Adipocyte (in vitro differentiated cells): ENCODE data around the gene PARD3.

Experiments
- DNase-seq: peaks from one replicate; pipeline ENCODE4 v3.0.0-alpha.2; 2015; ENCODE audit warnings: low read depth
- H3K27me3 ChIP-seq: replicated peaks from 2 replicates; pipeline ENCODE4 v1.7.0; 2013; ENCODE audit warnings: mild to moderate bottlenecking, low read length, moderate library complexity; ENCODE audit not compliant: control insufficient read depth, insufficient read depth
- H3K36me3 ChIP-seq: 2 replicates; pipeline ENCODE4 v1.7.0; 2013; ENCODE audit warnings: low read length, mild to moderate bottlenecking, moderate library complexity; ENCODE audit not compliant: control insufficient read depth, insufficient read depth, severe bottlenecking
- H3K4me1 ChIP-seq: 2 replicates; pipeline ENCODE4 v1.7.0; 2013; ENCODE audit warnings: mild to moderate bottlenecking, low read length, moderate library complexity; ENCODE audit not compliant: control insufficient read depth, insufficient read depth
- H3K4me3 ChIP-seq: 2 replicates; pipeline ENCODE4 v1.7.0; 2013; ENCODE audit warnings: mild to moderate bottlenecking, low read length, moderate library complexity
- H3K9ac ChIP-seq: 2 replicates; pipeline ENCODE4 v1.7.0; 2013; ENCODE audit warnings: mild to moderate bottlenecking, low read length, moderate library complexity
- H3K9me3 ChIP-seq: 2 replicates; pipeline ENCODE4 v1.7.0; 2013; ENCODE audit warnings: mild to moderate bottlenecking, low read length, moderate library complexity; ENCODE audit not compliant: control insufficient read depth

Gene PARD3

DNA sequence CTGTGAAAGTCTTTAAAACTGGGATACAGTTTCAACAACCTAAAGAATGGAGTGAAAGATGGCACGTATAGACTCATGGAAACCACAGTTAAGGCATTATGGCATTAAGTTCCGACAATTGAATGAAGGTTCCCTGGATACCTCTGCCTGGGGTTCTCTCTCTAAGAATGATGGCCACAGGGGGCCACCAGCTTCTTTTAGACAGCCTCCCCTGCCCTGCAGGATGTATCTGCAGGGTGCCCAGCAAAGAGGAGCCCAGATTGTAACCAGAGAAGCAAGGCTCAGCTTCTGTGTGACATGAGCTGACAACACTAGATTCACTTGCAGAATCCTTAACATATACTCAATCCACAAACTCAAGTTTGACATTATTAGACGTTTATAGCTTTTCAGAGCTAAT lies 645.4 kb downstream of the PARD3 start:
- H3K27me3 ChIP-seq: no peaks in the 10 kb centered on the region
- H3K4me3 ChIP-seq: no peak overlapping the region
- no peak for DNase-seq
- no peaks in the 10 kb centered on the region for H3K36me3 ChIP-seq
- H3K9me3 ChIP-seq: no peaks in the 10 kb centered on the region
- H3K9ac ChIP-seq: no peak overlapping the region
- peaks cover 33% of the 10 kb centered on the region for H3K4me1 ChIP-seq

DNA sequence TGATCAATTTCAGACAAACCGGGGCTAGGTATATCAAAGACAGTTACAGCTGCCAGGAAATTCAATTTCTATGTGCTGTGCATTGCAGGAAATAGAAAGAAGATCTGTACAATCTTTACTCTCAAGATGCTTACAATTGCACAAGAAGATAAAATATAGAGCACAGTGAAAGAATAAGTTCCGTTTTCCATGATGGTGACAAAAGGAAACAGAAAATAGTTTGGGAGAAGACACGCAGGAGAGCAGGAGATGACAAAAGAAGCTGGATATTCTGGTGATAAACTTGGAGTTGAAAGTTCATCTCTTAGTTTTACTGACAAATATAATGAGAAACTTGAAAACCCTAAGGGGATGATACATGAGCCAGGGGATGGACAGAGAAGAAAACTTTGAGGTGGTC lies 646.0 kb downstream of the PARD3 start:
- DNase-seq: no peak
- H3K36me3 ChIP-seq: no peaks in the 10 kb centered on the region
- no peak overlapping the region for H3K9ac ChIP-seq
- H3K4me3 ChIP-seq: no peak overlapping the region
- H3K9me3 ChIP-seq: no peaks in the 10 kb centered on the region
- H3K27me3 ChIP-seq: no peaks in the 10 kb centered on the region
- peaks cover 33% of the 10 kb centered on the region for H3K4me1 ChIP-seq

DNA sequence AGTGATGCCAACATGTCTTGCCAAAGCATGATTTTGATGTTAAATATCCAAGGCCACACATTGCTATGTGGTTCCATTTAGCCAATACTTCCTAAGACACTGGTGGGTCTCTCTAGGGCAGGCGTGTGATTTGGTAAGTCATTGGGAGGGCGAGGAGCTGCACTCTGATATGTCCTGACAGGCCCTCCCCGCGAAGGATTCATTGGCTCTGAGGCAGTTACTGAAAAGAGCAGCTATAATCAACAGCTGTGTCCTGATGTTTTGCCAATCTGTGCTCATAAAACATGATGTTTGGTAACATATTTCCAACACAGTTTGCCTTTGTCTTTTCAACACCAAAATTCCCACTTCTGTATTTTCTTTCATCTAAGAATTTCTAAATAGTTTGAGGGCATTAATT lies 646.7 kb downstream of the PARD3 start:
- no peaks in the 10 kb centered on the region for H3K36me3 ChIP-seq
- H3K9ac ChIP-seq: no peak overlapping the region
- H3K4me3 ChIP-seq: no peak overlapping the region
- H3K4me1 ChIP-seq: peaks cover 33% of the 10 kb centered on the region
- no peaks in the 10 kb centered on the region for H3K9me3 ChIP-seq
- H3K27me3 ChIP-seq: no peaks in the 10 kb centered on the region
- DNase-seq: no peak

DNA sequence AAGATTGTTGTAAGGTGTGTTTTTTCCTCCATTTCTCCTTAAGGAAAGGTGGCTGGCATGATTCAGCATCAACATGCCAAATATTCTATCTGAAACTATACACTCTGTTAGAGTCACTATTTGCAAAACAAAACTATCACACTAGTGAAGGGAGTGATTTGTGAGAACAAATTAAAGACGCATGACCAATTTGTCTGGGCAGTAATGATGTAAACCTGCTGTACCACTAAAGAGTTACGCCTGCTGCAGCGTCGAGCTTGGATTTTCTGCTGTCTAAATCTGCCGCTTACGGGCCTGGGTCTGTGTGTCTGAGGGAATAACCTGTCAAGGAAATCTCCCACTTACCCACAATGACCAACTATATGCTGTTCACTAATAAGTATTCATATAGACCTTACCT lies 648.3 kb downstream of the PARD3 start:
- Histone ChIP-seq H3K36me3 (no peaks in the 10 kb centered on the region), H3K9ac (no peak overlapping the region), H3K4me3 (no peak overlapping the region), H3K4me1 (peaks cover 27% of the 10 kb centered on the region), H3K27me3 (no peaks in the 10 kb centered on the region), H3K9me3 (no peaks in the 10 kb centered on the region)
- DNase-seq: no peak

DNA sequence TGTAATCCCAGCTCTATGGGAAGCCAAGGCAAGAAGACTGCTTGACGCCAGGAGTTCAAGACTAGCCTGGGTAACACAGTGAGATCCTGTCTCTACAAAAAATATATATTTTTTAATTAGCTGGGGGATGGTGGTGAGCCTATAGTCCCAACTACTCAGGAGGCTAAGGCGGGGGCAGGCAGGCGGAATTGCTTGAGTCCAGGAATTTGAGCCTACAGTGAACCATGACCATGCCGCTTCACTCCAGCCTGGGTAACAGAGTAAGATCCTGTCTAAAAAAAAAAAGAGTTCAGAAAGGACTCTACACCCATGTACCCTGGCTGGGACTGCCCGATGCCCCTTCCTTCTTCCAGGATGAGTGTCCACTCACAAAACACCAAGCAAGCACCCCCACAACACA lies 648.7 kb downstream of the PARD3 start:
- no peaks in the 10 kb centered on the region for H3K27me3 ChIP-seq
- no peak for DNase-seq

DNA sequence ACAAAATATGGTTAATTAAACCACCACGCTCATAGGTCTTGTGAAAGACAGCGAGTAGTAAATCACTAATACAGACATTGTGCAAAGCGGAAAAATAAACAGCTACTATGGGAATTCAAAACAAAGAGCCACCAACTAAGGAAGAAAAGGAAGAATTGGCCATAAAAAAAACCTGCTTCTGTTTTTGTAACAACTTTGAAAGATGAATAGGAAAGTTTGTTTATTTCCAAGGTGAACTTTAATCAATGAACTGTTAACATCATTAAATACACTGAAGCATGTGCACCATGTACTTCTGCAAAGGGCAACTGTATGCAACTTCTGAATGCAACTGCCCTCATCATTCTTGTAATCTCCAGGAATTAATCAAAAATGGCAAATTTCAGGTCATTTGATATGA lies 651.1 kb downstream of the PARD3 start:
- DNase-seq: no peak
- Histone ChIP-seq H3K36me3 (no peaks in the 10 kb centered on the region), H3K9me3 (no peaks in the 10 kb centered on the region), H3K4me1 (peaks cover 17% of the 10 kb centered on the region), H3K4me3 (no peak overlapping the region), H3K27me3 (no peaks in the 10 kb centered on the region), H3K9ac (no peak overlapping the region)

More for the DNA sequence above, 648.7 kb downstream of the PARD3 start:
- Histone ChIP-seq H3K9ac (no peak overlapping the region), H3K9me3 (no peaks in the 10 kb centered on the region), H3K4me1 (peaks cover 23% of the 10 kb centered on the region), H3K36me3 (no peaks in the 10 kb centered on the region), H3K4me3 (no peak overlapping the region)

DNA sequence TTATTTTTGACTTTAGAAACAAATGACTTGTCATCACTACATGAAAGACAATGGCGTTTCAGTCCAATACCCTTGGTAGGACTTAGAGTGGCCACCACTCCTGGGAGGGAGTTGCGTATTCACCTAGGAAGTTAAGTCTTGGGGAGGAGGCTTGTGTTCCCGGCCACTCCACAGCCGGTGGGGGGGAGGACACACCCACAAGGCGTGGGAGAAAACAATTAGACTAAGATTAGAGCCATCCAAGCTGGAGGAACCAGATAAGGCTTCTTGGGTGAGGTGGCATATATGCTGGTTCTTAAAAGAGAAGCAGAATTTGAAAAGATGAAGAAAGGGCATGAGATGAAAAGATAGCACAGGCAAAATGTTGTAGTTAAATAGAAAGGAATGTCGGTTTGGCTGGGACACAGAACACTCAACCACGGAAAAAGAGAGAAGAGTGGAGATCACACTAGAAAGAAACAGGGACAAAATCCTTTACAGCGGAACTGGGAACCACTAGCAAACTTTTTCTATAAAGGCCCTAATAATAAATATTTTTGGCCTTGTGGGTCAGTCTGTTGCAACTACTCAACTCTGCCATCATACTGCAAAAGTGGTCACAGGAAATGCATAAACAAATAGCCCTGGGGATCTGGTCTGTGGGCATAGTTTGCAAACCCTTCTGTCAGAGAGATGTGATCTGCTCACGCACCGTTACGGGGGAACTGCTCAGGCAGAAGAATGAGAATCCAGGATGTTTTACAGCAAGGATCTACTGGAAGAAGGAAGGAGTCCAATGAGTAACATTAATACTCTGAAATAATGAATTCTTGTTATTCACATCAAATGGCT lies 651.8 kb downstream of the PARD3 start:
- H3K27me3 ChIP-seq: no peaks in the 10 kb centered on the region
- DNase-seq: no peak
- no peaks in the 10 kb centered on the region for H3K9me3 ChIP-seq

DNA sequence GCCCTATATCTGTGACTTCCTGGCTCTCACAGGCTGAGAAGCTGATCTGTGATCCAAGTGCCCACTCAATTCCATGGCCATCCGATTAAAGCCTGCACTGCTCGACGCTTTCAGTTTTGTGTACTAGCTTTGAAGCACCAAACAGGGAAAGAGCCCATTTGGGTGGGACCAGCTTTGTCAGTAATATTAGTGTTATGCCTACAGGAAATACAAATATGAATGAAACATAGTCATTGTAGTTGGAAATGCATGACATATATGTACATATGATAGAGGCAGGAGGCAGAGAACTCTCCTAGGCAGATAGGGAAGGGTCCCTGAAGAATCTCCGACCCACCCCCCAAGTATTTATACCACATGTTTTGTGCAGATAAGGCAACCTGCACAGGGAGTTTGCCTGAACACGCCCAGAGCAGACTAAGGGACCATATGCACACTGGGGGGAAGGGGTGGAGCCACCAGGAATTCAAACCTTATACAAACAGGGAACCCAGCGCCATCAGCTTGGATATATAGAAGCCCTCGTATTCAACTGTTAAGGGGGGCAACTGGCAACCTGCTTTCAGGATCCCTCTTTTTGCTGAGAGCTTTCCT lies 653.2 kb downstream of the PARD3 start:
- Histone ChIP-seq H3K27me3 (no peaks in the 10 kb centered on the region), H3K36me3 (no peaks in the 10 kb centered on the region), H3K9ac (no peak overlapping the region), H3K9me3 (no peaks in the 10 kb centered on the region), H3K4me3 (no peak overlapping the region), H3K4me1 (peaks cover 8% of the 10 kb centered on the region)
- no peak for DNase-seq

More for the DNA sequence above, 651.8 kb downstream of the PARD3 start:
- Histone ChIP-seq H3K36me3 (no peaks in the 10 kb centered on the region), H3K4me3 (no peak overlapping the region), H3K4me1 (peaks cover 10% of the 10 kb centered on the region), H3K9ac (no peak overlapping the region)

DNA sequence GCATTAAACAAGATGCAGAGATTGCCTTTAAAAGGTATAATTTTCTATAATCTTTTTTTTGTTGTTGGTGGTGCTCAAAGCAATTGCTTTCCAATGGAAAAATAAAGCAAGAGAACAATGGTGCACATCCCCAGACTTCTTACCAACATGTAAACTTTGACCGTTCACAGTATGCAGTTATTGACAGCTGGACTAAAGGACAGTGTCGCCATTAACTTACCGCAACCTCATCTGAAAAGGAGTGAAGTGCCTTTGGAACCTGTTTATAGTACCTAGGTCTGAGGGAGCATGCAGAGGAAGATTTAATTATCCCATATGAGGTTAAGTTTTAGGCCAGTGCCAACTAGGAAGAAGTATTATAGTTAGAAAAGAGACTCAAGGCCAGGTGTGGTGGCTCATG lies 654.5 kb downstream of the PARD3 start:
- Histone ChIP-seq H3K27me3 (no peaks in the 10 kb centered on the region), H3K36me3 (no peaks in the 10 kb centered on the region), H3K9me3 (no peaks in the 10 kb centered on the region), H3K4me1 (peaks cover 11% of the 10 kb centered on the region), H3K9ac (no peak overlapping the region), H3K4me3 (no peak overlapping the region)
- no peak for DNase-seq

DNA sequence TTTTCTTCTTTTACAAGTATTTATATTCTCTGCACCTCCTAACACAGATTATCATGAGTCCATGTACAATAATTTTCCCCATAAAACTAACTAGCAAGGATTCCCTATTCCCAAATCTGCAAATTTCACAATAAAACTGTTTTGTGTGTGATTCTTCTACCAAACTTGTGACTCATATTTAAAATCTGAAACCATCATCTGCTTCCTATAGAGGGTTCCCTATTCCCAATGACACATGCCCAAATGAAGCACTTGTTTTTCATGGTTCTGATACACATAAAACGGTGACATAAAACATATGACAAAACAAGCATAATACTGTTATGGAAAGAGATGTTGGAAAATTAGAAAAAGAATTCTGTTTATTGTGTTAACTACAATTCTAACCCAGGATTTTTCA lies 657.6 kb downstream of the PARD3 start:
- Histone ChIP-seq H3K9me3 (no peaks in the 10 kb centered on the region), H3K9ac (no peak overlapping the region), H3K4me3 (no peak overlapping the region), H3K27me3 (no peaks in the 10 kb centered on the region), H3K36me3 (no peaks in the 10 kb centered on the region), H3K4me1 (peaks cover 11% of the 10 kb centered on the region)
- peak; percentile 64 for DNase-seq

DNA sequence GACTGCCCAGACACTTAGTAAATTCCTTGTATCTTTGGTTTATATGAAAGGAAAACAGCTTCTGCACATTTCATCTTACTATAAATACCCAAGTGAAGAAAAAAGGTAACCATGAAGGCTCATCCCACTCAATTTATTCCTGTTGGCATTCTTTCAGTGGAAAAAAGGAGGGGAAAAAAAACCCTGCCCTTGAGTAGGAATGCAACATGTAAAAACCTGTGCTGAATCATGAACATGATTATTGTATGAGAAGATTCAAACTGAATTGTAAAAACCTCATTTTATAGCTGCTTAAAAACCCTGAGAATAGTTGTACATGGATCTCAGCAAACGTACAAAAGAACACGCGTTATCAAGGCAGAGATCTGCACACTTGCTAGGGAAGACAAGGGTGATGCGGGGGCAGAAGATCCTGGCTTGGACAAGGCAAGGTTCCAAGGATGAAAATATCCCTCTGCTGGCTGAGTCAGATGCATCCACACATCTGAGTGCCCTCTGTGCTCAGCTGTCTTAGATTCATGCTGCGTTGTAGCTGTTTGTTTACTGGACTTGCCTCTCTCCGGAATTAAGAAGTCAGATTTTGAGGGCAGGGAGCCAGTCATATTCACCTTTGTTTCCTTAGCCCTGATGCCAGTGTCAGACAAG lies 658.2 kb downstream of the PARD3 start:
- peak; percentile 67 for DNase-seq
- Histone ChIP-seq H3K4me3 (no peak overlapping the region), H3K27me3 (no peaks in the 10 kb centered on the region), H3K36me3 (no peaks in the 10 kb centered on the region), H3K9me3 (no peaks in the 10 kb centered on the region), H3K9ac (no peak overlapping the region), H3K4me1 (peaks cover 11% of the 10 kb centered on the region)
